Neural crest cell (in vitro differentiated cells): ENCODE results near the gene CCL22. TPM values are rescaled to one million over a fixed set of nuclear protein-coding genes. Genes with fewer than 3 reads are reported as not detected.

Experiments
- DNase-seq: peaks from one replicate; pipeline ENCODE4 v3.0.0; 2021; ENCODE audit warnings: low read depth, mixed read lengths, low spot score
- H3K27ac Mint-ChIP-seq: one replicate; pipeline ENCODE4 v1.8.0; 2021; ENCODE audit warnings: mild to moderate bottlenecking, mixed read lengths; ENCODE audit not compliant: unreplicated experiment
- H3K27me3 Mint-ChIP-seq: 2 replicates; pipeline ENCODE4 v1.8.0; 2021; ENCODE audit warnings: low read depth, mild to moderate bottlenecking, mixed read lengths
- H3K36me3 Mint-ChIP-seq: 2 replicates; pipeline ENCODE4 v1.8.0; 2021; ENCODE audit warnings: low read depth, mild to moderate bottlenecking, mixed read lengths
- H3K4me1 Mint-ChIP-seq: 2 replicates; pipeline ENCODE4 v1.8.0; 2021; ENCODE audit warnings: mixed read lengths
- H3K4me3 Mint-ChIP-seq: one replicate; pipeline ENCODE4 v1.8.0; 2021; ENCODE audit warnings: mild to moderate bottlenecking, mixed read lengths
- H3K9me3 Mint-ChIP-seq: 2 replicates; pipeline ENCODE4 v1.8.0; 2021; ENCODE audit warnings: mixed read lengths
- total RNA-seq: library from RNA; stranded (reverse); gene quantifications from 2 replicates; pipeline ENCODE4 v1.2.1, GENCODE V29; 2021
- TF ChIP-seq, protein P1 (sequence below): fragments of 200-600 bp; sonication (generic); conservative IDR thresholded peaks from 2 replicates; pipeline ENCODE4 v1.5.0; 2021; ENCODE audit warnings: antibody characterized with exemption, mild to moderate bottlenecking

Gene CCL22
- total RNA-seq, 1 donor from 2014 or later, result not detected

- H3K4me1 Mint-ChIP-seq, result peaks cover 4% of the 10 kb centered on the region
- H3K27ac Mint-ChIP-seq, result no peak overlapping the region
- TF ChIP-seq, protein P1, sequence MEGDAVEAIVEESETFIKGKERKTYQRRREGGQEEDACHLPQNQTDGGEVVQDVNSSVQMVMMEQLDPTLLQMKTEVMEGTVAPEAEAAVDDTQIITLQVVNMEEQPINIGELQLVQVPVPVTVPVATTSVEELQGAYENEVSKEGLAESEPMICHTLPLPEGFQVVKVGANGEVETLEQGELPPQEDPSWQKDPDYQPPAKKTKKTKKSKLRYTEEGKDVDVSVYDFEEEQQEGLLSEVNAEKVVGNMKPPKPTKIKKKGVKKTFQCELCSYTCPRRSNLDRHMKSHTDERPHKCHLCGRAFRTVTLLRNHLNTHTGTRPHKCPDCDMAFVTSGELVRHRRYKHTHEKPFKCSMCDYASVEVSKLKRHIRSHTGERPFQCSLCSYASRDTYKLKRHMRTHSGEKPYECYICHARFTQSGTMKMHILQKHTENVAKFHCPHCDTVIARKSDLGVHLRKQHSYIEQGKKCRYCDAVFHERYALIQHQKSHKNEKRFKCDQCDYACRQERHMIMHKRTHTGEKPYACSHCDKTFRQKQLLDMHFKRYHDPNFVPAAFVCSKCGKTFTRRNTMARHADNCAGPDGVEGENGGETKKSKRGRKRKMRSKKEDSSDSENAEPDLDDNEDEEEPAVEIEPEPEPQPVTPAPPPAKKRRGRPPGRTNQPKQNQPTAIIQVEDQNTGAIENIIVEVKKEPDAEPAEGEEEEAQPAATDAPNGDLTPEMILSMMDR, result no peak
- H3K9me3 Mint-ChIP-seq, result no peaks in the 10 kb centered on the region
- no peak for DNase-seq
- H3K27me3 Mint-ChIP-seq, result peaks cover 11% of the 10 kb centered on the region
- H3K36me3 Mint-ChIP-seq, result no peaks in the 10 kb centered on the region
- H3K4me3 Mint-ChIP-seq, result no peak overlapping the region
Observed at GRCh38 chr16:57316390-57317017, 42.1 kb upstream of the CCL22 start.

- Mint-ChIP-seq H3K36me3 (no peaks in the 10 kb centered on the region), H3K4me3 (no peak overlapping the region), H3K27ac (no peak overlapping the region), H3K9me3 (no peaks in the 10 kb centered on the region), H3K27me3 (peaks cover 3% of the 10 kb centered on the region), H3K4me1 (peaks cover 4% of the 10 kb centered on the region)
- TF ChIP-seq, protein P1, result no peak
- DNase-seq, result no peak
Observed at GRCh38 chr16:57318240-57318970, 40.2 kb upstream of the CCL22 start.

GRCh38 chr16:57319646-57320045 lies 38.9 kb upstream of the CCL22 start:
- Mint-ChIP-seq H3K36me3 (no peaks in the 10 kb centered on the region), H3K27ac (no peak overlapping the region), H3K27me3 (no peaks in the 10 kb centered on the region), H3K9me3 (no peaks in the 10 kb centered on the region), H3K4me1 (peaks cover 4% of the 10 kb centered on the region), H3K4me3 (no peak overlapping the region)
- no peak for DNase-seq
- TF ChIP-seq, protein P1, result no peak

DNA sequence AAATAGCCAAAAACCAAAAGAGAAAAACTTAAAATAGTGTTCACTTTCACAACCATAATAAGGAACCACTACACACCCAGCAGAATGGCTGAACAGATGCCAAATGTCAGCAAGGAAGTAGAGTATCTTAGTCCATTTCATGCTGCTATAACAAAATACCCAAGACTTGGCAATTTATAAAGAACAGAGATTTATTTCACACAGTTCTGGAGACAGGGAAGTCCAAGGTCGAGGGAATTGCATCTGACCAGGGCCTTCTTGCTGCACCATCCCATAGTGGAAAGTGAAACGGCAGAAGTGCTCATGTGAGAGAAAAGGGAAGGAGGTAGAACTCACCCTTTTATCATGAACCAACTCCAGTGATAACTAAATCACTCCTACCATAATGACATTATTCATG lies 33.8 kb upstream of the CCL22 start:
- DNase-seq, result no peak
- TF ChIP-seq, protein P1, result no peak
- Mint-ChIP-seq H3K9me3 (no peaks in the 10 kb centered on the region), H3K36me3 (no peaks in the 10 kb centered on the region), H3K27ac (no peak overlapping the region), H3K27me3 (peaks cover 2% of the 10 kb centered on the region), H3K4me1 (no peaks in the 10 kb centered on the region), H3K4me3 (no peak overlapping the region)

DNA sequence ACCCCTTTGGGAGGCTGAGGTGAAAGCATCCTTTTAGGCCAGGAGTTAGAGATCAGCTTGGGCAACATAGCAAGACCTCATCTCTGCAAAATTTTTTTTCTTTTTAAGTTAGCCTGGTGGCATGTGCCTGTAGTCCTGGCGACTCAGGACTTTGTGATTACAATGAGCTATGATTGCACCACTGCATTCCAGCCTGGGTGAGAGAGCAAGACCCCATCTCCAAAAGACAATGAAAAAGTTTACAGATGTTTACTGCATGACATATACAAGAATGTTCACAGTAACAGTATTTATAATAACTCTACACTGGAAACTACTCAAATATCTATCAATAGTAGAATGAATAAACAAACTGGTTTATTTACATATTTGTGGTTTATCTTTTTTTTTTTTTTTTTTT lies 33.1 kb upstream of the CCL22 start:
- Mint-ChIP-seq H3K4me3 (no peak overlapping the region), H3K27me3 (peaks cover 2% of the 10 kb centered on the region), H3K9me3 (no peaks in the 10 kb centered on the region), H3K36me3 (no peaks in the 10 kb centered on the region), H3K27ac (no peak overlapping the region), H3K4me1 (no peaks in the 10 kb centered on the region)
- TF ChIP-seq, protein P1, result no peak
- DNase-seq, result no peak
